ENCODE results near the gene SMG6. TPM values are rescaled to one million over a fixed set of nuclear protein-coding genes. Genes with fewer than 3 reads are reported as not detected.

Gene SMG6
- total and polyA plus RNA-seq, 2 of the 8 experiments (the other 6 are each of a cell fraction or from before 2014, with no cell fraction given) = 18.5 to 25.2 TPM

DNA sequence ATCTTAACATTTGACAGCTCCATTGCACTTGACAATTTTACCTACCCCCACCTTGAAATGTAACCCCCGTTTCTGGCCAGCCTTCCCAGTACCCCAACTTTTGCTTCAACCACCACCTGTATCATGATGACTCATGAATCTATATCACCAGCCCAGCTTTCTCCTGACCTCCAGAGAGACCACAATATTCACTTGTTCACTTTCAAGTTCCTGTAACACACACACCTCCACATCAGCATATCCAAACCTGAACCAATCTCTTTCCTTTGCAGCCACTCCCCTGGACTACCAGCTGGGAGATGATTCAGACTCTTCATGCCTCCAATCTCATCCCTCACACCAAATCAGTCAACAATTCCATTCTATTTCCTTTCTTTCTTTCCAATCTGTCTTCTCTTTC lies 8.0 kb downstream of the SMG6 start (continued):
- TF ChIP-seq SP4 (IDR thresholded peaks at IDR 0.05; ENCODE audit: low read length) = no peak
